ENCODE data around the gene SEZ6L.

- no peak for TF ChIP-seq CTCF (conservative IDR thresholded peaks at IDR 0.05; ENCODE audit: low read length)
- no peak for TF ChIP-seq EZH2phosphoT487 (IDR thresholded peaks at IDR 0.05; ENCODE audit: borderline replicate concordance)
Observed at GRCh38 chr22:26313291-26313690, 144.0 kb downstream of the SEZ6L start.

Measured in Loucy (cell line).